WTC11 (cell line): Measurements from ENCODE around the gene WDR27. TPM values are rescaled to one million over a fixed set of nuclear protein-coding genes. Genes with fewer than 3 reads are reported as not detected.
A peak's percentile ranks its signal among the peaks of the same experiment; 100 is the strongest.

Source experiments
- ATF3 ChIP-seq: sonication (generic); formaldehyde crosslinking; conservative IDR thresholded peaks from 2 replicates; pipeline ENCODE4 v1.8.1; 2022; ENCODE audit warnings: mild to moderate bottlenecking, missing genetic modification reagents
- E2F1 ChIP-seq: sonication (generic); formaldehyde crosslinking; IDR thresholded peaks from 2 replicates; pipeline ENCODE4 v1.8.0; 2022; ENCODE audit warnings: mild to moderate bottlenecking, missing genetic modification reagents
- E2F5 ChIP-seq: sonication (generic); formaldehyde crosslinking; IDR thresholded peaks from 2 replicates; pipeline ENCODE4 v1.8.1; 2022; ENCODE audit warnings: mild to moderate bottlenecking, moderate library complexity, missing genetic modification reagents
- ERG ChIP-seq: fragments of 250-450 bp; sonication (Bioruptor Pico); IDR thresholded peaks from 2 replicates; pipeline ENCODE4 v1.8.0; 2021; ENCODE audit warnings: mild to moderate bottlenecking
- ETV6 ChIP-seq: sonication (generic); formaldehyde crosslinking; IDR thresholded peaks from 2 replicates; pipeline ENCODE4 v1.8.1; 2022; ENCODE audit warnings: mild to moderate bottlenecking, missing genetic modification reagents
- HMGXB4 ChIP-seq: sonication (generic); formaldehyde crosslinking; IDR thresholded peaks from 2 replicates; pipeline ENCODE4 v1.8.1; 2023; ENCODE audit warnings: mild to moderate bottlenecking, moderate library complexity, missing genetic modification reagents
- KAT7 ChIP-seq: sonication (generic); formaldehyde crosslinking; IDR thresholded peaks from 2 replicates; pipeline ENCODE4 v1.8.1; 2023; ENCODE audit warnings: missing genetic modification reagents, mild to moderate bottlenecking, borderline replicate concordance
- MXD4 ChIP-seq: fragments of 250-450 bp; sonication (Bioruptor Pico); IDR thresholded peaks from 2 replicates; pipeline ENCODE4 v1.8.0; 2021; ENCODE audit warnings: mild to moderate bottlenecking, moderate library complexity, borderline replicate concordance
- OVOL2 ChIP-seq: fragments of 250-450 bp; sonication (Bioruptor Pico); IDR thresholded peaks from 2 replicates; pipeline ENCODE4 v1.9.0; 2021; ENCODE audit warnings: mild to moderate bottlenecking, borderline replicate concordance
- PRDM15 ChIP-seq: sonication (generic); formaldehyde crosslinking; IDR thresholded peaks from 2 replicates; pipeline ENCODE4 v1.8.0; 2022; ENCODE audit warnings: missing genetic modification reagents
- SOX15 ChIP-seq: fragments of 250-450 bp; sonication (Bioruptor Pico); IDR thresholded peaks from 2 replicates; pipeline ENCODE4 v1.9.0; 2021; ENCODE audit warnings: mild to moderate bottlenecking
- TEAD4 ChIP-seq: sonication (generic); formaldehyde crosslinking; IDR thresholded peaks from 2 replicates; pipeline ENCODE4 v1.8.0; 2022; ENCODE audit warnings: mild to moderate bottlenecking, missing genetic modification reagents
- ZNF396 ChIP-seq: fragments of 250-450 bp; sonication (Bioruptor Pico); IDR thresholded peaks from 2 replicates; pipeline ENCODE4 v1.8.0; 2021; ENCODE audit warnings: mild to moderate bottlenecking, moderate library complexity, borderline replicate concordance
- ZNF425 ChIP-seq: fragments of 250-450 bp; sonication (Bioruptor Pico); conservative IDR thresholded peaks from 2 replicates; pipeline ENCODE4 v1.9.0; 2021; ENCODE audit warnings: mild to moderate bottlenecking
- ZNF532 ChIP-seq: fragments of 250-450 bp; sonication (Bioruptor Pico); IDR thresholded peaks from 2 replicates; pipeline ENCODE4 v1.9.0; 2021; ENCODE audit warnings: mild to moderate bottlenecking, borderline replicate concordance
- ZNF671 ChIP-seq: fragments of 250-450 bp; sonication (Bioruptor Pico); IDR thresholded peaks from 2 replicates; pipeline ENCODE4 v1.8.0; 2021; ENCODE audit warnings: mild to moderate bottlenecking
- ZSCAN18 ChIP-seq: fragments of 250-450 bp; sonication (Bioruptor Pico); IDR thresholded peaks from 2 replicates; pipeline ENCODE4 v2.1.2; 2022; ENCODE audit warnings: mild to moderate bottlenecking, moderate library complexity
- total RNA-seq: library from RNA; stranded (reverse); gene quantifications from 3 replicates; pipeline ENCODE4 v1.2.3, GENCODE V29; 2021

Gene WDR27
- total RNA-seq, 1 experiment from 2014 or later, result 126 TPM

- TF ChIP-seq PRDM15 (CRISPR knock-in tag) (no peak), E2F5 (CRISPR knock-in tag) (no peak), ATF3 (CRISPR knock-in tag) (no peak), ZNF532 (CRISPR knock-in tag) (no peak), ZNF396 (no peak), ZSCAN18 (no peak), KAT7 (CRISPR knock-in tag) (peak; percentile 43; the same call in 1 of the 2 replicates), HMGXB4 (peak; percentile 28; the same call in 1 of the 2 replicates), ZNF425 (CRISPR knock-in tag) (no peak), ETV6 (CRISPR knock-in tag) (peak; percentile 37; the same call in 1 of the 2 replicates), ZNF671 (no peak), SOX15 (CRISPR knock-in tag) (no peak), MXD4 (CRISPR knock-in tag) (no peak), E2F1 (CRISPR knock-in tag) (0 out of 2 replicates have a peak, but pooled peaks have one; percentile 42), OVOL2 (CRISPR knock-in tag) (no peak), TEAD4 (CRISPR knock-in tag) (no peak), ERG (no peak)
These were observed at the start of gene WDR27, which contains the start of gene C6orf120 (continued) for GRCh38 chr6:169701954-169702839.
